Upper lobe of left lung (tissue), 6 donors: Measurements from ENCODE around the gene PPM1H. TPM values are rescaled to one million over a fixed set of nuclear protein-coding genes. Genes with fewer than 3 reads are reported as not detected.
"Not testable (repeated sequence)": the region's sequence is repeated elsewhere in the genome, so short reads cannot be mapped to it uniquely, and the experiment has no call there.

Experiments used
- ATAC-seq, 2 donors: fragments of 200-7000 bp; cut with Tn5 transposase; one replicate each; pipeline ENCODE4 v1.9.1; 2022; ENCODE audit warnings: mild to moderate bottlenecking in 2 of 2, moderate library complexity in 2 of 2; ENCODE audit not compliant: low FRiP score in 2 of 2
- DNase-seq, 2 donors: peaks; one replicate each; pipeline ENCODE4 v3.0.0-alpha.2; 2019 to 2020
- H3K27ac ChIP-seq, 4 donors: fragments of 200-600 bp; sonication (generic); one replicate each; pipeline ENCODE4 v1.5.1; 2016 to 2019
- H3K27me3 ChIP-seq, 4 donors: fragments of 200-600 bp; sonication (generic); one replicate each; pipeline ENCODE4 v1.5.1; 2017 to 2019
- H3K36me3 ChIP-seq, 4 donors: fragments of 200-600 bp; sonication (generic); one replicate each; pipeline ENCODE4 v1.5.1; 2016 to 2019
- H3K4me1 ChIP-seq, 4 donors: fragments of 200-600 bp; sonication (generic); one replicate each; pipeline ENCODE4 v1.5.1; 2018 to 2019
- H3K4me3 ChIP-seq, 4 donors: fragments of 200-600 bp; sonication (generic); one replicate each; pipeline ENCODE4 v1.5.1; 2017 to 2019; ENCODE audit warnings: mild to moderate bottlenecking in 2 of 4, moderate library complexity in 1 of 4
- H3K9me3 ChIP-seq, 4 donors: fragments of 200-600 bp; sonication (generic); one replicate each; pipeline ENCODE4 v1.5.1; 2018 to 2019
- CTCF ChIP-seq, 6 experiments: fragments of 450-650 bp in 4 of 6; fragments of 200-600 bp in 2 of 6; sonication (generic) in 2 of 6; IDR thresholded peaks; one replicate each; pipeline ENCODE4 v1.5.1; 2016 to 2019; ENCODE audit warnings: antibody characterized with exemption in 6 of 6
- EP300 ChIP-seq, 4 donors: sonication (generic); formaldehyde crosslinking; IDR thresholded peaks; one replicate each; pipeline ENCODE4 v1.5.1; 2017; ENCODE audit warnings: antibody characterized with exemption in 4 of 4, control low read depth in 2 of 4
- POLR2A ChIP-seq, 4 donors: fragments of 450-650 bp; IDR thresholded peaks; one replicate each; pipeline ENCODE4 v1.5.1; 2016 to 2017; ENCODE audit warnings: antibody characterized with exemption in 4 of 4, mild to moderate bottlenecking in 2 of 4
- POLR2AphosphoS5 ChIP-seq, 2 donors: sonication (generic); formaldehyde crosslinking; IDR thresholded peaks; one replicate each; pipeline ENCODE4 v1.5.1; 2017; ENCODE audit warnings: antibody characterized with exemption in 2 of 2
- WGBS, 2 donors: methylation state at CpG; one replicate each; pipeline ENCODE4 v1.1.5; 2017 to 2018; 5-methylcytosine and 5-hydroxymethylcytosine counted together
- total RNA-seq, 6 donors: library from RNA; depleted of rRNA in 4 of 6; stranded (reverse); fragments of >200 nt in 4 of 6; gene quantifications; one replicate each; pipeline versions ENCODE4 v1.1.0 to v1.2.1, GENCODE V29; 2016 to 2021
- donor health status: DM: no; HTN: no; CAD: no; lungs with moderate emphysema.
- donor health status: DM: no; HTN: yes; CAD: no; lungs with severe emphysema.

The PPM1H gene
- total RNA-seq, 6 donors from 2014 or later = 4.2 to 14.2 (median 8.4) TPM

GRCh38 chr12:62888454-62889110 lies 46.4 kb downstream of the PPM1H start:
- 70 to 74% methylated on average over 6 of the region's 6 CpGs for WGBS, 2 donors
- no peak overlapping the region for H3K27ac ChIP-seq
- H3K4me3 ChIP-seq = no peak overlapping the region
- ATAC-seq (no peak), DNase-seq (no peak)
- H3K4me1 ChIP-seq = peaks cover 0 to 4% (median 0%) of the 10 kb centered on the region in 4 donors
- no peaks in the 10 kb centered on the region for H3K27me3 ChIP-seq
- H3K9me3 ChIP-seq = no peaks in the 10 kb centered on the region
- TF ChIP-seq CTCF (IDR thresholded peaks at IDR 0.05) = no peak
- no peak for TF ChIP-seq POLR2AphosphoS5 (IDR thresholded peaks at IDR 0.05)
- TF ChIP-seq POLR2A (IDR thresholded peaks at IDR 0.05) = no peak
- no peak for TF ChIP-seq EP300 (IDR thresholded peaks at IDR 0.05)
- H3K36me3 ChIP-seq = no peaks in the 10 kb centered on the region

- Histone ChIP-seq H3K27me3 (no peaks in the 10 kb centered on the region), H3K9me3 (no peaks in the 10 kb centered on the region), H3K27ac (no peak overlapping the region), H3K4me1 (no peaks in the 10 kb centered on the region), H3K36me3 (no peaks in the 10 kb centered on the region), H3K4me3 (no peak overlapping the region)
- DNase-seq = no peak
- peak in 1 of 2 donors; percentile 12 for ATAC-seq
- TF ChIP-seq EP300 (IDR thresholded peaks at IDR 0.05) (no peak), POLR2A (IDR thresholded peaks at IDR 0.05) (no peak), CTCF (IDR thresholded peaks at IDR 0.05) (no peak), POLR2AphosphoS5 (IDR thresholded peaks at IDR 0.05) (no peak)
- WGBS, 2 donors = 70 to 82% methylated on average over 6 of the region's 6 CpGs
Observed at GRCh38 chr12:62886796-62887195, 48.2 kb downstream of the PPM1H start.

GRCh38 chr12:62885242-62885641 lies 49.7 kb downstream of the PPM1H start:
- no peaks in the 10 kb centered on the region for H3K9me3 ChIP-seq
- H3K4me3 ChIP-seq = no peak overlapping the region
- no peak for DNase-seq
- TF ChIP-seq POLR2A (IDR thresholded peaks at IDR 0.05) (no peak), POLR2AphosphoS5 (IDR thresholded peaks at IDR 0.05) (no peak), EP300 (IDR thresholded peaks at IDR 0.05) (no peak), CTCF (IDR thresholded peaks at IDR 0.05) (no peak)
- no peaks in the 10 kb centered on the region for H3K27me3 ChIP-seq
- H3K27ac ChIP-seq = no peak overlapping the region
- H3K4me1 ChIP-seq = no peaks in the 10 kb centered on the region
- H3K36me3 ChIP-seq = no peaks in the 10 kb centered on the region
- no peak for ATAC-seq

DNA sequence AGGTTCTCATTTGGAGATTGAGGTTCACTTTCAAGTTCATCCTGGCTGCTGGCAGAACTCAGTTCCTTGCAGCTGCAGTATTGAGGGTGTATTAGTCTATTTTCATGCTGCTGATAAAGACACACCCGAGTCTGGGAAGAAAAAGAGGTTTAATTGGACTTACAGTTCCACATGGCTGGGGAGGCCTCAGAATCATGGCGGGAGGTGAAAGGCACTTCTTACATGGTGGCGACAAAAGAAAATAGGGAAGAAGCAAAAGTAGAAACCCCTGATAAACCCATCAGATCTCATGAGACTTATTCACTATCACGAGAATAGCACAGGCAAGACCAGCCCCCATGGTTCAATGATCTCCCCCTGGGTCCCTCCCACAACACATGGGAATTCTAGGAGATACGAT lies 50.1 kb downstream of the PPM1H start:
- H3K9me3 ChIP-seq, H3K27ac ChIP-seq, H3K4me1 ChIP-seq, H3K27me3 ChIP-seq, DNase-seq, H3K4me3 ChIP-seq, ATAC-seq, H3K36me3 ChIP-seq: not testable (repeated sequence)
- 82 to 91% methylated on average over 5 of the region's 5 CpGs for WGBS, 2 donors

DNA sequence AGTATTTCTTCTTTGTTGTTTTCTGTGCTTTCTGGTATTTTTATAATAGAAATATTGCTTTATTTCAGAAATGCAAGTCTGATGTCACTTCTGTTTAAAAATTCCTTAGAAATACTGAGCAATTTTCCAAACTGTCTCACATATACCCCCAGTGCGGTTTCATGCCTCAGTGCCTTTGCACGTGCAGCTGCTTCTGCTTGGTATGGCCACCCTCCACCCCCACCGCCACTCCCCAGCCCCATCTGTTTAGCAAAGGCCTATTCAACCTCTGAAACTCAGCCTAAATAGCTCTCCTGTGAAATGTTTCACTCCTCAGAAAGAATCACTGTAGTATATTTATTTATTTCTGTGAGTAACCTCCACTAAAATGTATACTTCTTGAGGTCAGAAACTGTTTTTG lies 52.3 kb downstream of the PPM1H start:
- Histone ChIP-seq H3K27ac (no peak overlapping the region), H3K4me1 (no peaks in the 10 kb centered on the region), H3K9me3 (no peaks in the 10 kb centered on the region), H3K27me3 (no peaks in the 10 kb centered on the region), H3K36me3 (no peaks in the 10 kb centered on the region), H3K4me3 (no peak overlapping the region)
- DNase-seq (no peak), ATAC-seq (no peak)
- TF ChIP-seq EP300 (IDR thresholded peaks at IDR 0.05) = no peak
- TF ChIP-seq CTCF (IDR thresholded peaks at IDR 0.05) = no peak
- no peak for TF ChIP-seq POLR2AphosphoS5 (IDR thresholded peaks at IDR 0.05)
- no peak for TF ChIP-seq POLR2A (IDR thresholded peaks at IDR 0.05)
- 94 to 98% methylated on average over 3 of the region's 3 CpGs for WGBS, 2 donors
